Measurements from ENCODE around the gene DENND2A. TPM values are rescaled to one million over a fixed set of nuclear protein-coding genes. Genes with fewer than 3 reads are reported as not detected.

DENND2A gene
- total and polyA plus RNA-seq, 10 donors, result 1.9 to 35.3 (median 14.9) TPM

DNA sequence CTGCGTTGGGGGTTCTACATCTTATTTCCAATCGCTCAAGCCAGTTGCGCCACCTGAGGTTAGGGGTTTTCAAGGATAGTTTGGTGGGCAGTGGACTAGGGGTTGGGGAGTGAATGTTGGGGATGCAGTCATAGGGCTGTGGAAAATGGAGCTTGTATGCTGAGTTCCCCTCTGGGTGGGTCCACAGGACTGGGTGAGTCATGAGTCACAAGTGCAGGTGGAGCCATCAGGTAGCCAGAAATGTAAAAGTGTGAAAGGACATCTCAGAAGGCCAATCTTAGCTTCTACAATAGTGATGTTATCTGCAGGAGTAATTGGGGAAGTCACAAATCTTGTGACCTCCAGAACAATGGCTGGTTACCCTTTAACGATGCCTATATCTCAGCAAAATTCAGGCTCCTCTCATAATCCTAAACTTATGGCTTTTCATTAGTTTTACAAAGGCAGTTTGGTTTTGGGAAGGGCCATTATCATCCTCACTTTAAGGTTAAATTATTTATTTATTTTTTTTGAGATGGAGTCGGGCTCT is 143.3 kb downstream of the DENND2A start:
- TF ChIP-seq POLR2A (IDR thresholded peaks at IDR 0.05) (no peak), POLR2AphosphoS5 (IDR thresholded peaks at IDR 0.05) (no peak)
- TF ChIP-seq, protein P1, sequence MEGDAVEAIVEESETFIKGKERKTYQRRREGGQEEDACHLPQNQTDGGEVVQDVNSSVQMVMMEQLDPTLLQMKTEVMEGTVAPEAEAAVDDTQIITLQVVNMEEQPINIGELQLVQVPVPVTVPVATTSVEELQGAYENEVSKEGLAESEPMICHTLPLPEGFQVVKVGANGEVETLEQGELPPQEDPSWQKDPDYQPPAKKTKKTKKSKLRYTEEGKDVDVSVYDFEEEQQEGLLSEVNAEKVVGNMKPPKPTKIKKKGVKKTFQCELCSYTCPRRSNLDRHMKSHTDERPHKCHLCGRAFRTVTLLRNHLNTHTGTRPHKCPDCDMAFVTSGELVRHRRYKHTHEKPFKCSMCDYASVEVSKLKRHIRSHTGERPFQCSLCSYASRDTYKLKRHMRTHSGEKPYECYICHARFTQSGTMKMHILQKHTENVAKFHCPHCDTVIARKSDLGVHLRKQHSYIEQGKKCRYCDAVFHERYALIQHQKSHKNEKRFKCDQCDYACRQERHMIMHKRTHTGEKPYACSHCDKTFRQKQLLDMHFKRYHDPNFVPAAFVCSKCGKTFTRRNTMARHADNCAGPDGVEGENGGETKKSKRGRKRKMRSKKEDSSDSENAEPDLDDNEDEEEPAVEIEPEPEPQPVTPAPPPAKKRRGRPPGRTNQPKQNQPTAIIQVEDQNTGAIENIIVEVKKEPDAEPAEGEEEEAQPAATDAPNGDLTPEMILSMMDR (IDR thresholded peaks at IDR 0.05 in 8 of 11, conservative IDR thresholded peaks at IDR 0.05 in 3 of 11), result no peak
- intact Hi-C loops (cut with DNase I; ENCODE audit: low total_unique reads), result no loop called here
- WGBS, 5 donors, result 71 to 76% (median 73%) methylated on average over 5 of the region's 5 CpGs
- Histone ChIP-seq H3K9me3 (no peaks in the 10 kb centered on the region), H3K4me1 (no peaks in the 10 kb centered on the region), H3K27ac (no peak overlapping the region), H3K36me3 (no peaks in the 10 kb centered on the region), H3K27me3 (replicated peaks in 1 of 7) (no peaks in the 10 kb centered on the region), H3K4me3 (no peak overlapping the region)
- DNase-seq, result no peak

DNA sequence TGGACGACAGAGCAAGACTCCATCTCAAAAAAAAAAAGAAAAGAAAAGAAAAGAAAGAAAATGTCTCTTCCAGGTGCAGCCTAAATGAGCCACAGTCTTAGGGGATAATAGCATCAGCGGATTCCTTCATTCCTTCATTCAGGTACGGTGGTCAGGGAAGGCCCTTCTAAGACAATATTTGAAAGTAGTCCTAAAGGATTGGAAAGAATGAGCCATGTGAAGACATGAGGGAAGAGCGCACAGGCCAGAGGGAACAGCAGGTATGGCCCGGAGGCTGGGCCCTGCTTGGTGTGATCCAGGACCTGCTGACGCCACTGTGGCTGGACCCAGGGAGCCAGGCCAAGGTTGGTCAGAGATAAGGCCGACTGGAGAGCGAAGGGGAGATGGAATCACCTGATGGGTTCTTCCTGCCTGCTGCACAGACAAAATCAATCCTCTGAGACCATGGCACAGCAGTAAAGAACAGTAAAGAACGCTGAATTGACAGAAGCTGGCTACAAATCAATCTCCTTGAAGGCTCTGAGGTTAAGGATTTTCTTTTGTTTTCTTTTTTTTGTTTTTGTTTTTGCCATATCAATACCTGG is 145.0 kb downstream of the DENND2A start:
- H3K27ac ChIP-seq, result no peak overlapping the region
- H3K4me1 ChIP-seq, result no peaks in the 10 kb centered on the region
- 83 to 90% (median 88%) methylated on average over 8 to 9 of the region's 9 CpGs for WGBS, 5 donors

DNA sequence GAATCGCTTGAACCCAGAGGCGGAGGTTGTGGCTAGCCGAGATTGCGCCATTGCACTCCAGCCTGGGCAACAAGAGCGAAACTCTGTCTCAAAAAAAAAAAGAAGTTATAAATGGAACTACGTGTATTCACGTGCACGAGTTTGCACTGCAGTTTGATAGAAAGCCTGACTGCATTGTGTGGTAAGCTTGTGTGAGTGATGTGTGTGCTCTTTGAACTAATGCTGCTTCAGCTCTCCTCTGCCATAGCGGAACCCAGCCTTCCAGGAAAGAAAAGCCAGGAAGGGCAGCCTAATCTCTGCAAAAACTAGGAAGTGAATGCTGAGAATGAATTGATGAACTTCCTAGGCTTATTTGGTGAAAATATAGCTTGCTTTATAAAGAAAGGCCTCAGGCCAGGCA is 145.7 kb downstream of the DENND2A start:
- DNase-seq, result no peak
- peak in 1 of 3 donors; percentile 6 for TF ChIP-seq POLR2AphosphoS5 (IDR thresholded peaks at IDR 0.05)
- TF ChIP-seq, protein P1 (IDR thresholded peaks at IDR 0.05 in 8 of 11, conservative IDR thresholded peaks at IDR 0.05 in 3 of 11), result no peak
- H3K4me3 ChIP-seq, result no peak overlapping the region

More for the DNA sequence above, 145.0 kb downstream of the DENND2A start:
- no peak for DNase-seq
- intact Hi-C loops (cut with DNase I; ENCODE audit: low total_unique reads), result no loop called here
- no peak overlapping the region for H3K4me3 ChIP-seq
- TF ChIP-seq POLR2A (IDR thresholded peaks at IDR 0.05), result no peak
- TF ChIP-seq, protein P1 (IDR thresholded peaks at IDR 0.05 in 8 of 11, conservative IDR thresholded peaks at IDR 0.05 in 3 of 11), result no peak
- no peak for TF ChIP-seq POLR2AphosphoS5 (IDR thresholded peaks at IDR 0.05)
- no peaks in the 10 kb centered on the region for H3K36me3 ChIP-seq
- no peaks in the 10 kb centered on the region for H3K9me3 ChIP-seq
- H3K27me3 ChIP-seq (replicated peaks in 1 of 7), result no peaks in the 10 kb centered on the region

DNA sequence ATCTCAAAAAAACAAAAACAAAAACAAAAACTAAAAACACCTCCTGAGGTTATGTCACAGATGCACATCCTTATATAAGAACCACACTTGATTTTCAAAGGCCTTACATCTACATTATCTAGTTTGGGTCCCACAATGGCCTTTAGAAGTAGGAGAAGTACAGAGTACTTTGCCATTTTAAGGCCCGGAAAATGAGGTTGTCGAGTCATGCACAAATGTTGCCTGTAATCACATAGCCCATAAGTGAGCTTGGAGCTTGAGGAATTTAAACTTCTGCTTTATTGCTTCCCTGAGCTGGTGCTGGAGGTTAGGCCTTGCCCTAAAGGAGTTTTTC is 151.6 kb downstream of the DENND2A start:
- 42 to 68% (median 53%) methylated on average over 2 of the region's 2 CpGs for WGBS, 5 donors
- Histone ChIP-seq H3K4me1 (peaks cover 0 to 5% (median 0%) of the 10 kb centered on the region in 6 donors), H3K27ac (no peak overlapping the region), H3K4me3 (no peak overlapping the region), H3K27me3 (replicated peaks in 1 of 7) (no peaks in the 10 kb centered on the region), H3K36me3 (no peaks in the 10 kb centered on the region), H3K9me3 (no peaks in the 10 kb centered on the region)
- no peak for TF ChIP-seq POLR2A (IDR thresholded peaks at IDR 0.05)
- no peak for TF ChIP-seq POLR2AphosphoS5 (IDR thresholded peaks at IDR 0.05)
- TF ChIP-seq, protein P1 (IDR thresholded peaks at IDR 0.05 in 8 of 11, conservative IDR thresholded peaks at IDR 0.05 in 3 of 11), result no peak
- intact Hi-C loops (cut with DNase I; ENCODE audit: low total_unique reads), result no loop called here
- DNase-seq, result no peak

More for the DNA sequence above, 145.7 kb downstream of the DENND2A start:
- Histone ChIP-seq H3K36me3 (no peaks in the 10 kb centered on the region), H3K27ac (no peak overlapping the region), H3K9me3 (no peaks in the 10 kb centered on the region), H3K27me3 (replicated peaks in 1 of 7) (no peaks in the 10 kb centered on the region), H3K4me1 (no peaks in the 10 kb centered on the region)
- intact Hi-C loops (cut with DNase I; ENCODE audit: low total_unique reads), result no loop called here
- 67 to 86% (median 71%) methylated on average over 9 of the region's 9 CpGs for WGBS, 5 donors

Measured in spleen (tissue), 11 donors.